ENCODE data around the gene HORMAD2.

Gene HORMAD2

DNA sequence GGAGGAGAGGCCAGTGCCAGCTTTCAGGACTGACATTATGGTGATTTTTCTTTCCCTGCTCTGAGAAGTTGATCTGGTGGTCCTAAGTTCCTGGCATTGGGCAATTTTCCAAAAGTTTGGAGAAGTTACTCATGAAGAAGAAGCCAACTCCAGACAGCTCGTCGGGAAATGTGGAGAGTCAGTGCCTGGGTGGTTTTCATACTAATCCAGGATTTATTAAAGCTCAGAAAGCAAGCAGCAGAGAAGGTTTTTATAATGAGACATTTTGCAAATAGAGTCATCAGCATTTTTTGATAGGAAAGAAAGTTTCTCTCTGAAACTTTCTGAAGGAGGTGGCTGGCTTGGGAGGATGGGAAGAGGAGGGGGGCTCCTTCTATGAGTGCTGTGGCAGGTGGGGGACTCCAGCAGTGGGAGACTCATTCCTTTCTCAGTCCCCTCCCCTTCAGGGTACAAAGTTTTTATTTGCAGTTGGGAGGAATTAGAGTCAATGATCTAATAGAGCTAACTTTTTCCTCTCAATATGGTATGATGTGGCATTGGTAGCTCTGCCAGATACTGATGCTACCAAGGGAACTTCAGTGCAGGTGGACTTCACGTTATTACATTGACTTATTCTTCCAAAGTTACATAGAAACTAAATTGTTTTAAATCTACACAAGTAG lies 110.9 kb downstream of the HORMAD2 start:
- H3K4me3 ChIP-seq (ENCODE audit: low read depth, low read length): no peak overlapping the region
- TF ChIP-seq, protein P1, sequence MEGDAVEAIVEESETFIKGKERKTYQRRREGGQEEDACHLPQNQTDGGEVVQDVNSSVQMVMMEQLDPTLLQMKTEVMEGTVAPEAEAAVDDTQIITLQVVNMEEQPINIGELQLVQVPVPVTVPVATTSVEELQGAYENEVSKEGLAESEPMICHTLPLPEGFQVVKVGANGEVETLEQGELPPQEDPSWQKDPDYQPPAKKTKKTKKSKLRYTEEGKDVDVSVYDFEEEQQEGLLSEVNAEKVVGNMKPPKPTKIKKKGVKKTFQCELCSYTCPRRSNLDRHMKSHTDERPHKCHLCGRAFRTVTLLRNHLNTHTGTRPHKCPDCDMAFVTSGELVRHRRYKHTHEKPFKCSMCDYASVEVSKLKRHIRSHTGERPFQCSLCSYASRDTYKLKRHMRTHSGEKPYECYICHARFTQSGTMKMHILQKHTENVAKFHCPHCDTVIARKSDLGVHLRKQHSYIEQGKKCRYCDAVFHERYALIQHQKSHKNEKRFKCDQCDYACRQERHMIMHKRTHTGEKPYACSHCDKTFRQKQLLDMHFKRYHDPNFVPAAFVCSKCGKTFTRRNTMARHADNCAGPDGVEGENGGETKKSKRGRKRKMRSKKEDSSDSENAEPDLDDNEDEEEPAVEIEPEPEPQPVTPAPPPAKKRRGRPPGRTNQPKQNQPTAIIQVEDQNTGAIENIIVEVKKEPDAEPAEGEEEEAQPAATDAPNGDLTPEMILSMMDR (conservative IDR thresholded peaks at IDR 0.05; ENCODE audit: low read depth, low read length): no peak
- DNase-seq (ENCODE audit: low read depth): no peak

DNA sequence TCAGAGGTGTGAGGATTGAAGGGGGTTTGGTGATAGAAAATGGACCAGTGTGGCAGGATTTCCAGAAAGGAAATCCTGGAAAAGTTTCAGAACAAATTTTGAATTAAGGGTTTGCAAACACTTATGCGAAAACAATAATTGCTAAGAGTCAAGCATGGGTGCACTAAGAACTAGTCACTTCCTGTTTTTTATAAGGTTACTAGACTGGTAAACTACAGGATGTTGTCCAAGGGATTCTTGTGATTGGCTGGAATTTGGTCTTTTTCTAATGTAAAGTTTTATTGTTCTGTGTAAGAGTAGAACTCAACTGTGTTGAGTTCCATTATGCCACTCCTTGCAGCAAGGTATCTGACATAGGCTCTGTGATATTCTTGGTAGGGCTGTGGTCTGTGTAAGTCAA lies 112.2 kb downstream of the HORMAD2 start:
- DNase-seq (ENCODE audit: low read depth): no peak
- TF ChIP-seq, protein P1 (conservative IDR thresholded peaks at IDR 0.05; ENCODE audit: low read depth, low read length): no peak
- no peak overlapping the region for H3K4me3 ChIP-seq (ENCODE audit: low read depth, low read length)

DNA sequence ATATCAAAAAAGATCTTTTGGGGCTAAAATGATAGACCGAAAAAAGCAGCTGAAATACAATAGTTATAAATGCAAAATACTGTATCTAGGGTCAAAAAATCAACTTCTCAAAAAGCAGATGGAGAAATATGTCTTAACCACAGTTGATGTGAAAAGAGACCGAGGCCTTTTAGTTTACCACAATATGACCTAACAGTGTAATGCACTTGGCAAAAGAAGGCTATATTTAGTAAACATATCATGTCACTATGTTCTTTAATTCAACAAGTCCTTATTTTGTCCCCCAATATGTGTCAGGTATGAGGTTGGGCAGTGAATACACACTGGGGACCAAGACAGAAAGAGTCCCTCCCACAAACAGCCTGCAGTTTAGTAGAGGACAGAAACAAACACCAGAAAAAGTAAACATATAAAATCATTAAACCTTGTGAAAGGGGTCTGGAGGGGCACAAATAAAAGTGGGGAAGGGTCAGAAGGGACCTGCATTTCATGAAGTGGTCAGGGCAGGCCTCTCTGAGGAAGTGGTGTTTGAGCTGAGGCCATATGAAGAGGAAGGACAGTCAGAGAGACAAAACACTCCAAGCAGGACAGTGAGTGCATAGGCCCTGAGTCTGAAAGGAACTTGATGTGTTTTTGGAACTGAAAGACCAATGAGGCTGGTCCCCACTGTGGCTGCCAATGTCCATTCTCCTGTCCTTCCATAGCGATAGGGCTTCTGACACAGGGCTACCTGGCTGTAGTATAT lies 112.9 kb downstream of the HORMAD2 start:
- no peak for DNase-seq (ENCODE audit: low read depth)
- TF ChIP-seq, protein P1 (conservative IDR thresholded peaks at IDR 0.05; ENCODE audit: low read depth, low read length): no peak
- H3K4me3 ChIP-seq (ENCODE audit: low read depth, low read length): no peak overlapping the region

DNA sequence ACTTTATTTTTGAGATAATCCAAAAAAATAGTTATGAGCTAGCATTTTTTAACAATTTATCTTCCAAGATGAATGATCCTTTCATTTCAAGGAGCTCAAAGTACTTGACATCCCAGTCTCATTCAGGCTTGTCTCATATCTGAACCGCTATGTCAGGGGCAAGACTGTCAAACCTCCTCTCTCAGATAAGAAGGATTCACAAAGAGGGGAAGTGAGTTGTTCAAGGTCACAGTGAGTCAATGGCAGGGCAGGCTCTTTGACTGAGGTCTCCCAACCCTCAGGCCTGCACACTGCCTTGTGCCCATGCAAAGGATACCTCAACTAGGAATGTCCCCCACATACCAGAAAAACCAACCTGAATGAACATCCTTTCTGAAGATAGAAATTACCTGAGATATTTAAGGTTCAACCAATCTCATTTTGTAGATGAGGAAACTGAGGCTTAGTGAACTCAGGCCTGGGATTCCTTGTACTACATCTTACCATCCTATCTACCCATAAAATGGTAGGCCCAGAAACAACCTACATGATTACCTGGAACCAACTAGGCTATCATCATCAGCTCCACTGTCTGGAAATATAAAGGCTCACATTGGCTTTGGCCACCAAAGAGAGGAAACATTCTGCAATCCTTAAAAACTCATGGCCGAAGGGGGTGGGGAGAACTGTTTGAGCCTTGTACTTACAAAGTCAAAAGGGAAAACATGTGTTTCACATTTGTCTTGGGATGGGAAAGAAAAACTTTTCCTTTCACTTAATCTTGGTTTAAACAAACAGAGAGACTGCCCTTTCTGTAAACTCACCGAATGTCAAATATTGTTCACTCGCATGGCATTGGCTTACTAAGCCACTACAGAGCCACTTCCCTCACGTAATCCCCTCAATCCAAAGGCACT lies 115.2 kb downstream of the HORMAD2 start:
- TF ChIP-seq, protein P1 (conservative IDR thresholded peaks at IDR 0.05; ENCODE audit: low read depth, low read length): no peak
- no peak overlapping the region for H3K4me3 ChIP-seq (ENCODE audit: low read depth, low read length)
- no peak for DNase-seq (ENCODE audit: low read depth)

DNA sequence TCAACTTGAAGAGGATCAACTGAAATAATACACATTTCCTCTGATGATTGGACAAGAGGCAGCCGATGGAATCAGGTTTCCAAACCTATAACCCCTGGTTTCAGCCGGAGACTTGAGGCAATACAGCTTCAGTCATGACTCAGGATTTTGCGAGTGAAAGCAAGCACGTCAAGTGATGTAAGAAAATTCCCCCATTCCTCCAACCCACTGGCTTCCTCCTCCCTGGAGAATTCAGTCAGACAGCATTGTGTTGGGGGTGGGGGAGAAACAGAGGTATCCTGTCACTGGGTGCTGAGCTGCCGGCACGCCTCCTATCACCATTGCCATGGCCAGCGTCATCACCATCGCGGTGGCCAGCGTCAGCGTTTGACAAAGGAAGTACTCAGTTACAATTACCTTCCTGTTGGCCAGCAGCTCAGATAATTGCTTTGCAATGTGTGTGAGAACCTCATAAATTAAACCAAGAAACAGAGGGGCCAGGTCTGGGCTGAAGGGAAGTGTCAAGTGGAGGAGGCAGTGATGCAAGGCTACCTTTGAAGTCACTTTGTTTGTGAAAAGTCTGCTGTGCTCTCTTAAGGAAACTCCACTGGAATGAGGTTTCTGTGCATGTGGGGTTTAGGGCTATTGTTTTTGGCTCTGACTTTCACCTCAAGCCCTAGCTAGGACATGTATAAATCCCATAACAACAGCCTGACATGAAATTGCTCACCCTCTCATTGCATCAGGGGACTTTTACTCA lies 116.0 kb downstream of the HORMAD2 start:
- DNase-seq (ENCODE audit: low read depth): peak; percentile 100
- H3K4me3 ChIP-seq (ENCODE audit: low read depth, low read length): no peak overlapping the region
- TF ChIP-seq, protein P1 (conservative IDR thresholded peaks at IDR 0.05; ENCODE audit: low read depth, low read length): no peak

DNA sequence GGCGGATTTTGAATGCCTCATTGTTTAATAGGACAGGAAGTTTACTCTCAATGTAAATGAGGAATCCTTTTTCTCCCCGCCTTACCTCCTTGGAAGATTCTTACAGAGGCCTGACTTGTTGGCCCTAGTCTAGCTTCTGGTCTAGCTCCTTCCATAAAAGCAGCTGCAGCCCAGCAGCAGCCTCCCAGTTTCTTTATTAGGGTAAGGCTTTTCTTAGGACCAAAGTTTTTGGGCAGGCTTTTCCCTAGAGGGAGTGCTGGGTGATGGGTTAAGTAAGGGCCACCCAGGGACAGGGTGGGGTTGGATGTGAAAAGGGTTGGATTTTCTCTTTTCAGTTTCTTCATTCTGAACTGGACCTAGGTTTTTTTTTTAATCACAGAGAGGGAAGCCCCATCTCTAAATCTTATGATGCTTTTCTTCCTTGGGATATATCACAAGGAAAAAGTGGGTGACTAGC lies 116.6 kb downstream of the HORMAD2 start:
- no peak for DNase-seq (ENCODE audit: low read depth)
- H3K4me3 ChIP-seq (ENCODE audit: low read depth, low read length): no peak overlapping the region
- TF ChIP-seq, protein P1 (conservative IDR thresholded peaks at IDR 0.05; ENCODE audit: low read depth, low read length): no peak
